CD4-positive, CD25-positive, alpha-beta regulatory T cell (primary cell): ENCODE results near the gene IL12RB1. TPM values are rescaled to one million over a fixed set of nuclear protein-coding genes. Genes with fewer than 3 reads are reported as not detected.

ENCODE experiments used
- ATAC-seq, 2 donors: fragments of 150-1000 bp; cut with Tn5 transposase; one replicate each; pipeline ENCODE4 v1.10.0; 2021; ENCODE audit warnings: low read depth in 2 of 2, moderate number of reproducible peaks in 2 of 2, moderate library complexity in 1 of 2
- DNase-seq, 3 donors: peaks; one replicate each; pipeline versions ENCODE4 v3.0.0 to v3.0.0-alpha.2; 2012 to 2022; ENCODE audit warnings: mixed read lengths in 1 of 3
- H3K27ac ChIP-seq: one replicate; pipeline ENCODE4 v1.7.0; 2013; ENCODE audit warnings: mild to moderate bottlenecking, low read length; ENCODE audit not compliant: insufficient read depth, poor library complexity, severe bottlenecking
- H3K27me3 ChIP-seq: one replicate; pipeline ENCODE4 v1.7.0; 2013; ENCODE audit warnings: low read length; ENCODE audit not compliant: control insufficient read depth, insufficient read depth
- H3K36me3 ChIP-seq: one replicate; pipeline ENCODE4 v1.7.0; 2013; ENCODE audit warnings: mild to moderate bottlenecking, low read length, moderate library complexity; ENCODE audit not compliant: control insufficient read depth, insufficient read depth
- H3K4me1 ChIP-seq: 2 replicates; pipeline ENCODE4 v1.7.0; 2013; ENCODE audit warnings: mild to moderate bottlenecking, low read length; ENCODE audit not compliant: insufficient read depth, control insufficient read depth, poor library complexity, severe bottlenecking
- H3K4me3 ChIP-seq: one replicate; pipeline ENCODE4 v1.7.0; 2013; ENCODE audit warnings: low read depth, mild to moderate bottlenecking, low read length, moderate library complexity
- H3K9me3 ChIP-seq, 2 experiments: 1 replicate in 1 of 2; 2 replicates in 1 of 2; pipeline ENCODE4 v1.7.0; 2013; ENCODE audit warnings: low read length in 2 of 2, mild to moderate bottlenecking in 1 of 2, moderate library complexity in 1 of 2; ENCODE audit not compliant: control insufficient read depth in 2 of 2
- H3K27ac Mint-ChIP-seq, 3 donors: one replicate each; pipeline ENCODE4 v1.8.0; 2020 to 2022; ENCODE audit warnings: mild to moderate bottlenecking in 3 of 3, mixed read lengths in 3 of 3, moderate library complexity in 2 of 3
- H3K27me3 Mint-ChIP-seq: one replicate; pipeline ENCODE4 v1.8.0; 2022; ENCODE audit warnings: mild to moderate bottlenecking, mixed read lengths
- H3K36me3 Mint-ChIP-seq: one replicate; pipeline ENCODE4 v1.8.0; 2020; ENCODE audit warnings: mixed read lengths
- H3K4me1 Mint-ChIP-seq, 4 donors: one replicate each; pipeline ENCODE4 v1.8.0; 2020 to 2022; ENCODE audit warnings: mixed read lengths in 4 of 4, mild to moderate bottlenecking in 1 of 4
- H3K4me3 Mint-ChIP-seq, 4 donors: one replicate each; pipeline ENCODE4 v1.8.0; 2020 to 2022; ENCODE audit warnings: mild to moderate bottlenecking in 4 of 4, mixed read lengths in 4 of 4, moderate library complexity in 3 of 4
- H3K9me3 Mint-ChIP-seq, 7 donors: one replicate each; pipeline ENCODE4 v1.8.0; 2020 to 2022; ENCODE audit warnings: mixed read lengths in 7 of 7, mild to moderate bottlenecking in 3 of 7, moderate library complexity in 2 of 7
- polyA plus RNA-seq, 4 donors: library from polyadenylated mRNA; unstranded; fragments of 300-500 nt; fragmentation: Illumina TruSeq; gene quantifications; one replicate each; pipeline ENCODE4 v1.2.3, GENCODE V29; 2021
- total RNA-seq: library from RNA; stranded (reverse); gene quantifications from one replicate; pipeline ENCODE4 v1.2.3, GENCODE V29; 2022

Gene IL12RB1
- total and polyA plus RNA-seq, 5 donors from 2014 or later = 34.9 to 60.4 (median 52.0) TPM

DNA sequence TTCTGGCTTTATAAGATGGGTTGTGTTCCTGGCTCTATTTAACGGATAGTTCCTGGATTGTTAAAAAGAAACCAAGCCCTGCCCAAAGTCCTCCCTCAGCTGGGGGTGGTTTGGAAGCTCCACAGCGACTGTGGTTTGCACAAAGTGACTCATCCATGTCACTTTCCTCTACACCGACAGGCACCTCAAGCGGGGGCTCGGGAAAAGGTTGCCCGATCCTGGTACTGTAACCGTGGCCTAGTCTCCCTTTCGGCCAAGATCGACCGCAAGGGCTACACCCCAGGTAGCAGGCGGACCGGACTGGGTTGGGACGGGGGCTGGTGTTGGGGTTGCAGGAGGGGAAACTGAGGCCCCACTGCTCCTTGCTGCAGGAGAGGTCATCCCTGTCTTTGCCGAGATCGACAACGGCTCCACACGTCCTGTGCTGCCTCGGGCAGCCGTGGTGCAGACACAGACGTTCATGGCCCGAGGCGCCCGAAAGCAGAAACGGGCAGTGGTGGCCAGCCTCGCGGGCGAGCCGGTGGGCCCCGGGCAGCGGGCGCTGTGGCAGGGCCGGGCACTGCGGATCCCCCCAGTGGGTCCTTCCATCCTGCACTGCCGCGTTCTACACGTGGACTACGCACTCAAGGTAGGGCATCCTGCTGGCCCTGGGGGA lies 77.2 kb downstream of the IL12RB1 start:
- Histone ChIP-seq H3K4me1 (peaks cover 41% of the 10 kb centered on the region), H3K27ac (peak overlapping the region; percentile 14), H3K9me3 (no peaks in the 10 kb centered on the region), H3K4me3 (peak overlapping the region; percentile 47), H3K36me3 (peaks cover 52% of the 10 kb centered on the region), H3K27me3 (no peaks in the 10 kb centered on the region)
- Mint-ChIP-seq H3K4me3 (peak overlapping the region in 3 of 4 donors; percentile 87 to 90 (median 90)), H3K27ac (peak overlapping the region; percentile 86 to 97 (median 96)), H3K9me3 (peaks cover 0 to 2% (median 0%) of the 10 kb centered on the region in 7 donors), H3K27me3 (no peaks in the 10 kb centered on the region), H3K4me1 (peaks cover 0 to 53% (median 28%) of the 10 kb centered on the region in 4 donors), H3K36me3 (peaks cover 25% of the 10 kb centered on the region)
- DNase-seq (no peak), ATAC-seq (no peak)

Other genes with a start within 250 kb of the IL12RB1 start
- 198 TPM for gene JAK3, start 239.0 kb downstream of the IL12RB1 start, total RNA-seq
- gene JAK3, start 239.0 kb downstream of the IL12RB1 start, polyA plus RNA-seq = 100 to 1,000 TPM in 1 of 4 donors, 10 to 100 TPM in 3; 80.8 to 103 (median 88.4) TPM
- gene RPL18A, start 227.0 kb downstream of the IL12RB1 start, total RNA-seq = 2,143 TPM
- 1,000 to 10,000 TPM; 3,036 to 4,374 (median 3,670) TPM for gene RPL18A, start 227.0 kb downstream of the IL12RB1 start, polyA plus RNA-seq
- gene SLC5A5, start 215.0 kb downstream of the IL12RB1 start, total RNA-seq = 1.0 TPM
- 1 to 10 TPM in 3 of 4 donors, under 1 TPM in 1; 0.76 to 1.8 (median 1.3) TPM for gene SLC5A5, start 215.0 kb downstream of the IL12RB1 start, polyA plus RNA-seq
- gene CCDC124, start 153.9 kb downstream of the IL12RB1 start, total RNA-seq = 32.2 TPM
- gene CCDC124, start 153.9 kb downstream of the IL12RB1 start, polyA plus RNA-seq = 10 to 100 TPM; 29.6 to 42.7 (median 33.5) TPM
- gene KCNN1, start 119.8 kb downstream of the IL12RB1 start, total RNA-seq = not detected
- gene KCNN1, start 119.8 kb downstream of the IL12RB1 start, polyA plus RNA-seq = not detected
- gene ARRDC2, start 78.8 kb downstream of the IL12RB1 start, total RNA-seq = 151 TPM
- gene ARRDC2, start 78.8 kb downstream of the IL12RB1 start, polyA plus RNA-seq = 10 to 100 TPM; 25.9 to 42.7 (median 36.2) TPM
- 45.9 TPM for gene MAST3, start 10.8 kb upstream of the IL12RB1 start, total RNA-seq
- 1 to 10 TPM; 8.1 to 9.0 (median 8.6) TPM for gene MAST3, start 10.8 kb upstream of the IL12RB1 start, polyA plus RNA-seq
- 9.4 TPM for gene PIK3R2, start 66.2 kb upstream of the IL12RB1 start, total RNA-seq
- 1 to 10 TPM in 2 of 4 donors, under 1 TPM in 2; 0.42 to 3.6 (median 2.0) TPM for gene PIK3R2, start 66.2 kb upstream of the IL12RB1 start, polyA plus RNA-seq
- 2.3 TPM for gene IFI30, start 86.9 kb upstream of the IL12RB1 start, total RNA-seq
- gene IFI30, start 86.9 kb upstream of the IL12RB1 start, polyA plus RNA-seq = 10 to 100 TPM in 2 of 4 donors, 1 to 10 TPM in 2; 7.1 to 17.8 (median 9.7) TPM
- gene MPV17L2, start 106.3 kb upstream of the IL12RB1 start, total RNA-seq = 5.5 TPM
- 10 to 100 TPM; 11.3 to 20.8 (median 13.9) TPM for gene MPV17L2, start 106.3 kb upstream of the IL12RB1 start, polyA plus RNA-seq
- gene RAB3A, start 117.1 kb upstream of the IL12RB1 start, total RNA-seq = 5.1 TPM
- gene RAB3A, start 117.1 kb upstream of the IL12RB1 start, polyA plus RNA-seq = 1 to 10 TPM in 2 of 4 donors, under 1 TPM in 2; 0.87 to 1.6 (median 1.2) TPM
- gene PDE4C, start 139.5 kb upstream of the IL12RB1 start, total RNA-seq = not detected
- gene PDE4C, start 139.5 kb upstream of the IL12RB1 start, polyA plus RNA-seq = not detected
- 26.5 TPM for gene IQCN, start 187.5 kb upstream of the IL12RB1 start, total RNA-seq
- under 1 TPM in 3 of 4 donors, not detected in 1; 0.03 to 0.28 (median 0.16) TPM for gene IQCN, start 187.5 kb upstream of the IL12RB1 start, polyA plus RNA-seq
- gene JUND, start 194.7 kb upstream of the IL12RB1 start, total RNA-seq = 1,564 TPM
- gene JUND, start 194.7 kb upstream of the IL12RB1 start, polyA plus RNA-seq = 10 to 100 TPM; 30.7 to 85.9 (median 58.8) TPM
- 45.6 TPM for gene LSM4, start 236.1 kb upstream of the IL12RB1 start, total RNA-seq
- gene LSM4, start 236.1 kb upstream of the IL12RB1 start, polyA plus RNA-seq = 100 to 1,000 TPM; 101 to 118 (median 116) TPM